Muscle of back (tissue), 11 donors: ENCODE measurements around the gene CLNK. TPM values are rescaled to one million over a fixed set of nuclear protein-coding genes. Genes with fewer than 3 reads are reported as not detected.

ENCODE experiments used
- DNase-seq, 3 donors: peaks; one replicate each; pipeline versions ENCODE4 v3.0.0 to v3.0.0-alpha.2; 2013
- polyA plus RNA-seq, 10 donors: library from polyadenylated mRNA; unstranded; fragments of 120-200 nt; gene quantifications; one replicate each; pipeline ENCODE4 v1.2.1, GENCODE V29; 2013; ENCODE audit not compliant: insufficient read length in 10 of 10

Gene CLNK
- polyA plus RNA-seq, 10 donors, result 0.11 to 0.43 (median 0.19) TPM

DNA sequence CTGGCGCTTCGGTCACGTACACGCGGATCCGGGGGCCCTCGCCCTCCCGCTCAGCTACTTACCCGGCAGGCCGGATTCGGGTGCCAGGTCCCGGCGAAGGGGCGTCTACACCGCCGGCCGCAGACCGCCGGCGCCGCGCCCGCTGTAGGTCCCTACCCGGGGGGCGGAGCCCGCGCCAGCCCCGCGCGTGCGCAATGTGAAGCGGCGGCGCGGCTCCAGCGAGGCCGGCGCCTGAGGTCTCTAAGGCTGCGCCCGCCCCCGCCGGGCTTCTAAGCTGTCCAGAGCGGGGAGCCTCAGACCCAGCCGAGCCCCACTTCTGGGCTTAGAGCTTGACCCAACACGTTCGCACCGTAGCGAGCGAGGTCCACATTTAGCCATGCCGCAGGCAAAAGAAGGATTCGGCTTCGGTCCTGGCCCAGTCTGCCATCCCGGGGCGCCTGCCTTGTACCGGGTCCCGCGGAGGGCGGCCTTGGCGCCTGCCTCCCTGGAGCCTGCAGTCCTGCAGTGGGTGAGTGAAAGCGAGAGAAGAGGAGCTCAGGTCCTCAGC, 227.2 kb downstream of the CLNK start, which contains the start of gene ZNF518B:
Gene ZNF518B (minus strand): TSS at position 172 of the 547 bp plus-strand sequence. CDS start 11,098 bp downstream, outside the sequence.
- peak; percentile 71 to 92 (median 85) for DNase-seq

DNA sequence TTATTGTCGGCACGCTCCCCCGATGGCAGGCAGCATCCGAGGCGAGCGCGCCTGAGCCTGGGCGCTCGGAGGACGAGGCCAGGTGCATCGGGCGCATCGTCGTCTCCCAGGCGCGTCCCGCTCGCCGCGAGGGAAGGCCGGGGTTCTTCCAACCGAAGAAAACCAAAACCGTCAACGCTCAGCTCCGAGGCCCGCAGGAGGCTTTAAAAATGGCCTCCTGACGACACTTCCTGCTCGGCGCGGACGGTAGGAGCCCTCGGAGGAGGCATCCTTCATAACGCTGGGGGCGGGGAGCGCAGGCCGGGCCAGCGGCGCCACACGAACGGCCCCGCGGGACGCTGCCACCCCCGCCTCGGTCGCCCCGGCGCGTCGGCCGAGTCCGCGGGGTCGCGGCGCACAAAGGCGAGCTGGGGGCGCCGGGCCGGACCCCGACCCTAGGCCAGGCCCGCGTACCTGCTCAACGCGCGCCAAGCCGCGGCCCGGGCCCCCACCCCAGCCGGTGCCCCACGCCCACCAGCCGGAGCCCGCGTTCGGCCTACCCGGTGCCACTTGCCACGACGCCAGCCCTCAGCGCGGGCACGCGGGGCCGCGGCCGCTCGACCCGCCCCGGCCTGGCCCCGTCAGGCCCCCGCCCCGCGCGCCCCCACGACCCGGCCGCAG, 227.8 kb downstream of the CLNK start:
- DNase-seq, result peak; percentile 49 to 85 (median 60)

DNA sequence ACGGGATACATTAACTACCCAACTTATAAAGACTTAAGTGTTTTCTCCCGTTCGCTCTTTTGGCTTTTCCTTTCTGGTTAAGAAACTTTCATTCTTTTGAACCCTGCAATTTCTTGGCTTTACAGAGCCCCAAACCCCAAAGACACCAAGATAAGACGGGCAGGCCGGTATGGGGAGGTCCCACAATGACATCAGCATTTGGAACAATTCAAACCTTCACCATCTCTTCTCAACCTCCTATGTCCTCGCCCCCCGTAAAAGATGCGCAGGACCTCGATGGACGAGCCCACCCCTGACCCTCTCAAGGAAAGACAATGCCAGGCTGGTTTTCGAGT, 228.3 kb downstream of the CLNK start:
- DNase-seq, result no peak

DNA sequence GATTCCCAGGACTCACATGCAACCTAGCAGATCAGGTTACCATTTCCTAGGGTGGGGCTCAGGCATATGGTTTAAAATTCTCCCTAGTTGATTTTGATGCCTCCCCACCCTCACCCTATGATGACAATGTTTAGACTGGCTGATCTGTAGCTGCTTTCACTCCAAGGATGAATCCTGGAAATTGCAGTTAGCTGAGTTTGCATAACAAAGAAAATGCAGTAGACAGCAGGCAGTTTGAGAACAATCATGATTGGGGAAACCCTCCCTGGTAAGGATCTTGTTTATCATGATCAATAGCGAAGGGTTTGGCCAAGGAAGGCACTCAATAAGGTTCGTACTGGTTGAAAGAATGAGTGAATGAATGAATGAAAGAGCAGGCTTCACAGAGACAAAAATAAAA, 229.4 kb downstream of the CLNK start:
- no peak for DNase-seq

DNA sequence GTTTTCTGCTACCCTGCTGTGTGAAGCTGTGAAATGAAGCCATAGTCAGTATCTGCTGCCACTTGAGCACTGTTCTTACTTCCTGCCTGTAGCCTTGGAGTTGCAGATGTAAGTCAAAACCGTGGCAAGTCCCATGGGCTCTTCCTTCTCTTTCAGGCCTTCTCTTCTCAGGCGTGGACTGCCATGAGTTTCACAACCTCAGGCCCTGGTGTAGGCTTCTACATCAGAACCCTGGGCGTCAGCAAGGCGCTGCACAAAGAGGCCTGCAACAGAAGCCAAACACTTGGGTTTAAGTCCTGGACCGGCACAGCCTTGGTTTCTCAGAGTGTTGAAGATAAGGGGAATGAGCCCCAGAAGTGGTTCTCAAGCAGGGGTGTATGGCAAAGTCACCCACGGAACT, 229.8 kb downstream of the CLNK start:
- no peak for DNase-seq

DNA sequence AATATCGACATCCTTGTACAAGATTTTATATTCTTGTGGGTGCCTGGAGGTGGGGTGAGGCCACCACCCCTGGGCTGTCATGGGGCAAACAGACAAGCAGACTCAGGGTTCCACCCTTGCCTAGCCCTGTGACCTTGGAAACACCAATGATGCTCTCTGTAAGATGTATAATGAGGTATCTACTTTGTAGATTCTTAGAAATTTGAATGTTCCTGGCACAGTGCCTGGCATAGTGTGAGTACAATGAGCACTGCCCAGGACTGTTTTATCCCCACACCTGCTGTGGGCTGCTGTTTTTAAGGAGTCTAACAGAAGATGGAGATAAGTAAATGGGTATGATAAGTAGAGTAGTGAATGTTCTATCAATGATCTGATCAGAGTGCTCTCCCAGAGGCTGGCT, 230.4 kb downstream of the CLNK start:
- DNase-seq, result no peak

DNA sequence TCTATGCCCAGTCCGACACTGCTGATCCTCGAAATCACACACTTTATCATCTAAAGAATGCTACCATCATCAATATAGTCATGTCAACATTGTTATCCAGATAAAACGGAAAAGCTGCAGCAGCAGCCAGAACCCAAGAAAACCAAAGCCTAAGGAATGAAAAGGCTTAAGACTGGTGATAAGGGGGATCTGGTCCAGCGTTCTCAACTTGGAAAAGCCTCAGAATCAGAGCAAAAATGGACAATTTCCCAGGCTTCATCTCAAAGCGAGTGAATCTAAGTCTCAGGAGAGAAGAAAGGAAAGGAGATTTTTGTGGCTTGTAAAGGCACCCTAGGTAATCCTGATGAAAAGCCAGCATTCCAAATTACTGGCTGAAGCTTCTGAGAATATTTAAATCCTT, 235.6 kb downstream of the CLNK start:
- DNase-seq, result no peak

DNA sequence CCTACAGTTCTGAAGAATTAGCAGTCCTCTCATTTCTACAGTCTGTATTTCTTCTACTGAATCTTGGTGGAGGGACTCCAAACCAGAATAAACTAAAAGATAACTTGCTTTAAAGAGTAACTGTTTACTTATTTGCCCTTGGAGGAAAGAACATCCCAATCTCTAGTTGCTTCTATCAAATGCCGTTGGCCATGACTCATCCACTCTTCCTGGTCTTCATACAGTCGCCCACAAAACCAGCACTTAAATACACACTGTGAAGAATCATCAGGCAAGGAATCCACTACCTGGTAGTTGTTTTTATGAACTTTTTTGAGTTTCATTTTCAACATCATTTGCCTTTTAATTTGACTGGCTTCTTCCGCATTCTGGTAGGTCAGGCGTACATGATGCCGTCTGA, 241.6 kb downstream of the CLNK start:
- DNase-seq, result no peak

DNA sequence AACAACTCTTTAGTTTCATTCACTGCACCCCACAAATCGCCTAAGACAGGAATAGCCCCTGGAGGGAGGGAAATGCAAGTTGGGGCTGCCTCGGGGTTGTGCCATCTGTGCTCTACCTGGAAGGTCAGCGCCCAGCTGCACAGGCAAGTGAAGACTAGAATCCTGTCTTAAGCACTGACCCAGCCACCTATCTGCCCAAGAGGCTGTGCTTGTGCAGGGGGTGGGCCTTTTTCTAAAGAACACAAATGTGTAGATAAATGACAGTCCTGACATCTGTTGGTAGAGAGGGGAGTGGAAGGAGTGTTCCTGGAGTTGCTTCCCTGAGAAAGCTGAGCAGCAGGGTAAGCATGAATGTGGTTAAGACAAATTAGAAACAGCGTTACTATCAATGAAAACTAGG, 243.1 kb downstream of the CLNK start:
- no peak for DNase-seq

DNA sequence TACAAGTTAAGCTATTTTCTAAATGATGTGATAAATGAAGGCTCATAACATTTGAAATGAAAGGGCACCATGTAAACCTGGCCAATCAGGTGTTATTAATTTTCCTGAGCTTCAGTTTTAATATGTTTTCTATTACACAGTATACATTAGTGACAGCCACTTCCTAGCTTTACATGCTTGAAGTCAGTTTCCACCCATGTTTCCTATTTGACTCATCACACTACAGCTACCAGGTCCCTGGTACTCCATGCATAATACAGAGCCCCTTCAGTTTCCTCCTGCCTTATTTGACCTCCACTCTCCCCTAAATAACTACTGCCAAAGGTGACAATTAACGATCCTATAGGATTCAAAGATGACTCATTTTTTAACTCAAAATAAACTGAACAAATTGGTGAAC, 245.6 kb downstream of the CLNK start:
- DNase-seq, result no peak

DNA sequence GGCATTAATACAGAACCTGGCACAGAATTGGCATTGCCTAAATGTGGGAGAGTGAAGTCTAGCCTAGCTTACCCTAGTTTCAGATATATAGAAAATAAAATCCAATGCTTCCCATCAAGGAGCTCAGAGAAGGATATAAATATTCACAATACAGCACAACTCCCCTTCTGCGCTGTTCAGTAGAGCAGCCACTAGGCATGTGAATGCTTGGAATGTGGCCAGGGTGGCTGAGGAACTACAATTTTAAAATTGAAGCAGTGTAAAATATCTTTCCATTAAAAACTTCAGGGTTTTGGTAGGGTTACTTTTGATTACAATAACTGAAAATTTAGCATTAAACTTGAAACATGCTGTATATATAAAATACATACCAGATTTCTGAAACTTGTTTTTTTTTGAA, 246.8 kb downstream of the CLNK start:
- DNase-seq, result no peak

Other genes starting within 250 kb of the CLNK start
- 10 to 100 TPM; 12.3 to 19.0 (median 15.3) TPM for gene ZNF518B, start 227.3 kb downstream of the CLNK start, polyA plus RNA-seq